CD4-positive, alpha-beta memory T cell (primary cell): ENCODE data around the gene TBC1D30. TPM values are rescaled to one million over a fixed set of nuclear protein-coding genes. Genes with fewer than 3 reads are reported as not detected.

Source experiments
- CTCF ChIA-PET: fragments of 350-600 bp; sonication (Branson Sonifier 250); formaldehyde crosslinking; loops from one replicate; lab custom pipeline; 2021; ENCODE audit warnings: inconsistent platforms; ENCODE audit not compliant: partially characterized antibody; lab: Charles Lee
- POLR2A ChIA-PET: fragments of 350-600 bp; sonication (Branson Sonifier 250); formaldehyde crosslinking; loops from one replicate; lab custom pipeline; 2021; ENCODE audit not compliant: partially characterized antibody; lab: Charles Lee
- DNase-seq, 5 donors: peaks; one replicate each; pipeline versions ENCODE4 v3.0.0 to v3.0.0-alpha.2; 2020 to 2022; ENCODE audit warnings: mixed read lengths in 1 of 5
- H3K27ac ChIP-seq: one replicate; pipeline ENCODE4 v1.7.0; 2013; ENCODE audit warnings: low read depth, low read length
- H3K27me3 ChIP-seq: 2 replicates; pipeline ENCODE4 v1.7.0; 2013; ENCODE audit warnings: mild to moderate bottlenecking, low read length, moderate library complexity; ENCODE audit not compliant: insufficient read depth
- H3K36me3 ChIP-seq: 2 replicates; pipeline ENCODE4 v1.7.0; 2013; ENCODE audit warnings: mild to moderate bottlenecking, low read length, moderate library complexity; ENCODE audit not compliant: insufficient read depth
- H3K4me1 ChIP-seq: 2 replicates; pipeline ENCODE4 v1.7.0; 2013; ENCODE audit warnings: mild to moderate bottlenecking, low read length, moderate library complexity; ENCODE audit not compliant: insufficient read depth
- H3K4me3 ChIP-seq, 2 donors: one replicate each; pipeline ENCODE4 v1.7.0; 2013; ENCODE audit warnings: low read length in 2 of 2, mild to moderate bottlenecking in 1 of 2
- H3K9me3 ChIP-seq, 2 donors: one replicate each; pipeline ENCODE4 v1.7.0; 2013; ENCODE audit warnings: low read length in 2 of 2, control low read depth in 1 of 2; ENCODE audit not compliant: control insufficient read depth in 1 of 2
- H3K27ac Mint-ChIP-seq, 7 donors: one replicate each; pipeline ENCODE4 v1.8.0; 2020 to 2021; ENCODE audit warnings: mixed read lengths in 7 of 7, mild to moderate bottlenecking in 6 of 7, inconsistent platforms in 3 of 7, moderate library complexity in 3 of 7
- H3K27me3 Mint-ChIP-seq, 2 donors: one replicate each; pipeline ENCODE4 v1.8.0; 2020 to 2021; ENCODE audit warnings: mixed read lengths in 2 of 2
- H3K36me3 Mint-ChIP-seq, 2 donors: one replicate each; pipeline ENCODE4 v1.8.0; 2020 to 2021; ENCODE audit warnings: mixed read lengths in 2 of 2, inconsistent platforms in 1 of 2, mild to moderate bottlenecking in 1 of 2
- H3K4me1 Mint-ChIP-seq, 4 donors: one replicate each; pipeline ENCODE4 v1.8.0; 2020 to 2021; ENCODE audit warnings: mixed read lengths in 4 of 4, mild to moderate bottlenecking in 1 of 4
- H3K4me3 Mint-ChIP-seq, 8 donors: one replicate each; pipeline ENCODE4 v1.8.0; 2020 to 2021; ENCODE audit warnings: mixed read lengths in 8 of 8, mild to moderate bottlenecking in 7 of 8, moderate library complexity in 6 of 8, inconsistent platforms in 3 of 8
- H3K9me3 Mint-ChIP-seq, 8 donors: one replicate each; pipeline ENCODE4 v1.8.0; 2020 to 2021; ENCODE audit warnings: mixed read lengths in 8 of 8, mild to moderate bottlenecking in 5 of 8, inconsistent platforms in 3 of 8, moderate library complexity in 1 of 8
- intact Hi-C: fragments of 100-400 bp; cut with micrococcal nuclease; formaldehyde crosslinking; loops from one replicate; pipeline ENCODE4 v1.15.1; 2023
- polyA plus RNA-seq, 2 donors: library from polyadenylated mRNA; unstranded; fragments of 300-500 nt; fragmentation: Illumina TruSeq; gene quantifications; one replicate each; pipeline ENCODE4 v1.2.3, GENCODE V29; 2021
- total RNA-seq, 2 experiments: library from RNA; stranded (reverse); gene quantifications; one replicate each; pipeline ENCODE4 v1.2.3, GENCODE V29; 2021

Gene TBC1D30
- total and polyA plus RNA-seq, 4 experiments from 2014 or later = 0.55 to 0.73 TPM; not detected in 2

GRCh38 chr12:64858882-64859605, 34.6 kb downstream of the TBC1D30 start:
- Histone ChIP-seq H3K4me1 (no peaks in the 10 kb centered on the region), H3K36me3 (no peaks in the 10 kb centered on the region), H3K4me3 (no peak overlapping the region)

DNA sequence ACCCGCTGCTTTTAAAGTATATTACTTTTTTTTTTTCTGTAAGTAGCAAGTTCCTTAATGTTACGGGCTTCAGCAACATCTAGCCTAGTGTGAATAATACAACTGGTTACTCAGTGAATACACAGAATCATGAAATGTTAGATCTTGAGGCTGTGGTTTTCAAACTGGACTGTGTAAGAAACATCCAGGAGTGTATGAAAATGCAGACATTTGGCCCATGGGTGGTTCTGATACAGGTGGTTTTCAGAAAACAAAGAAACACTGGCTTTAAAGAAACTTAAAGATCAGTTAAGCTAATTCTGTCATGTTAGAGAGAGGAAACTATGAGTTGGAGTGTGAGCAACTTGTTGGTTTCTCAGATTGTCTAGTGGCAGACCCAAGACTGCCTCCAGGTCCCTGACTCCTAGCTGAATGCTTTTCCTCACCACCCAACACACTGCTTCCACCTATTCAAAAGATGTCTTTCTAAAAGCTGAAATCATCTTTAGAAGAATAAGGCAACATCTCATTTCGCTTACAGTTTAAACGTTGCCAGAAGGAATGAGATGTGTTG, 36.1 kb downstream of the TBC1D30 start:
- H3K4me1 ChIP-seq = no peaks in the 10 kb centered on the region
- ChIA-PET POLR2A (no interaction called here), CTCF (no interaction called here)
- no peak overlapping the region for H3K27ac ChIP-seq
- H3K27me3 Mint-ChIP-seq = peaks cover 6 to 21% of the 10 kb centered on the region in 2 donors
- H3K9me3 Mint-ChIP-seq = no peaks in the 10 kb centered on the region
- DNase-seq = no peak
- no peaks in the 10 kb centered on the region for H3K27me3 ChIP-seq
- no peaks in the 10 kb centered on the region for H3K36me3 ChIP-seq
- intact Hi-C loops = no loop called here
- no peak overlapping the region for H3K27ac Mint-ChIP-seq
- H3K4me3 ChIP-seq = no peak overlapping the region
- H3K4me1 Mint-ChIP-seq = no peaks in the 10 kb centered on the region
- H3K36me3 Mint-ChIP-seq = no peaks in the 10 kb centered on the region
- no peak overlapping the region for H3K4me3 Mint-ChIP-seq
- no peaks in the 10 kb centered on the region for H3K9me3 ChIP-seq

More at GRCh38 chr12:64858882-64859605, 34.6 kb downstream of the TBC1D30 start:
- H3K36me3 Mint-ChIP-seq = no peaks in the 10 kb centered on the region
- POLR2A ChIA-PET = no interaction called here
- CTCF ChIA-PET = no interaction called here
- H3K27ac Mint-ChIP-seq = no peak overlapping the region
- no peak overlapping the region for H3K27ac ChIP-seq
- H3K9me3 ChIP-seq = no peaks in the 10 kb centered on the region
- no peak for DNase-seq
- no peaks in the 10 kb centered on the region for H3K9me3 Mint-ChIP-seq
- peaks cover 6 to 26% of the 10 kb centered on the region in 2 donors for H3K27me3 Mint-ChIP-seq
- no peaks in the 10 kb centered on the region for H3K4me1 Mint-ChIP-seq
- no peak overlapping the region for H3K4me3 Mint-ChIP-seq
- intact Hi-C loops = no loop called here
- H3K27me3 ChIP-seq = no peaks in the 10 kb centered on the region

DNA sequence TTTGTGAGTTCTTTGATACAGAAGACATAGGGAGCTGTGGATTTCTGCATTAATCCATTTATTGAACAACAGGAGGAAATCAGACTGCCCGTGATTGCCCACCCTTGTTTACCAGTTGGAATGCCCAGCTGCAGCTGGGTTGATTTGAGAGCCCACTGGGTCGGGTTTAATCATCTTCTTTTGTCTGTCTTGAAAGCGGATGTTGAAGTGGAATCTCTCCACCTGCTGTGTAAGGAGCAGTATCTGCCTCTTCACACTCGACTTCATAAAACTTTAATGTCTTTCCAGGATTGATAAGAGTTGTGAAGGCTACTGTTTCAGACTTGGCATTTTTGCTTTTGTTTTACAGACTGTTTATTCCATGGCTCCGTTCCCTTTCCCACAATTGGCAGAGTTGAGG, 39.9 kb downstream of the TBC1D30 start:
- no peak for DNase-seq
- no peaks in the 10 kb centered on the region for H3K36me3 Mint-ChIP-seq
- ChIA-PET CTCF (no interaction called here), POLR2A (no interaction called here)
- intact Hi-C loops = no loop called here
- H3K9me3 Mint-ChIP-seq = no peaks in the 10 kb centered on the region
- Histone ChIP-seq H3K27me3 (no peaks in the 10 kb centered on the region), H3K4me3 (no peak overlapping the region), H3K4me1 (no peaks in the 10 kb centered on the region), H3K27ac (no peak overlapping the region), H3K9me3 (no peaks in the 10 kb centered on the region), H3K36me3 (no peaks in the 10 kb centered on the region)
- no peaks in the 10 kb centered on the region for H3K4me1 Mint-ChIP-seq
- H3K27ac Mint-ChIP-seq = no peak overlapping the region
- H3K27me3 Mint-ChIP-seq = peaks cover 9 to 15% of the 10 kb centered on the region in 2 donors
- no peak overlapping the region for H3K4me3 Mint-ChIP-seq

DNA sequence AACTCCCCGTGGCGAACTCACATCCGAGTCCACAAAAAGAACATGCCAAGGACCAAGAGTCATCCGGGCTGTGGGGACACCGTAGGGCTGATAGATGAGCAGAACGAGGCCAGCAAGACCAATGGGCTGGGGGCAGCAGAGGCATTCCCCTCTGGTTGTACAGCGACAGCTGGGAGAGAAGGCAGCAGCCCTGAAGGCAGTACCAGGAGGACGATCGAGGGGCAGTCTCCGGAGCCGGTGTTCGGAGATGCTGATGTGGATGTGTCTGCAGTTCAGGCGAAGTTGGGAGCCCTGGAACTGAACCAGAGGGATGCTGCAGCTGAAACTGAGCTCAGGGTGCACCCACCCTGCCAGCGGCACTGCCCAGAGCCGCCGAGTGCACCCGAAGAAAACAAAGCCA, 50.7 kb downstream of the TBC1D30 start:
- H3K27me3 ChIP-seq = no peaks in the 10 kb centered on the region
- no peaks in the 10 kb centered on the region for H3K36me3 ChIP-seq
- H3K36me3 Mint-ChIP-seq = no peaks in the 10 kb centered on the region
- no peak overlapping the region for H3K4me3 Mint-ChIP-seq
- CTCF ChIA-PET = interaction anchor here (0.9 kb wide), 1 partner anchor 16 kb away, joined by 3 read pairs; no protein-coding TSS in a partner anchor
- no peak overlapping the region for H3K27ac Mint-ChIP-seq
- H3K27ac ChIP-seq = no peak overlapping the region
- intact Hi-C loops = no loop called here
- no peak overlapping the region for H3K4me3 ChIP-seq
- DNase-seq = no peak
- POLR2A ChIA-PET = no interaction called here
- H3K9me3 ChIP-seq = no peaks in the 10 kb centered on the region
- H3K9me3 Mint-ChIP-seq = no peaks in the 10 kb centered on the region
- no peaks in the 10 kb centered on the region for H3K4me1 ChIP-seq
- H3K27me3 Mint-ChIP-seq = peaks cover 0 to 4% of the 10 kb centered on the region in 2 donors
- peaks cover 0 to 2% (median 0%) of the 10 kb centered on the region in 4 donors for H3K4me1 Mint-ChIP-seq

GRCh38 chr12:64876388-64877071, 52.1 kb downstream of the TBC1D30 start:
- no peak overlapping the region for H3K4me3 Mint-ChIP-seq
- peaks cover 0 to 2% of the 10 kb centered on the region in 2 donors for H3K27me3 Mint-ChIP-seq
- H3K4me1 Mint-ChIP-seq = peaks cover 0 to 2% (median 0%) of the 10 kb centered on the region in 4 donors
- no peaks in the 10 kb centered on the region for H3K4me1 ChIP-seq
- POLR2A ChIA-PET = no interaction called here
- H3K36me3 Mint-ChIP-seq = no peaks in the 10 kb centered on the region
- CTCF ChIA-PET = interaction anchor here (3.6 kb wide), 1 partner anchor 14 kb away, joined by 13 read pairs; no protein-coding TSS in a partner anchor
- intact Hi-C loops = no loop called here
- DNase-seq = no peak
- H3K9me3 Mint-ChIP-seq = no peaks in the 10 kb centered on the region
- H3K27ac Mint-ChIP-seq = no peak overlapping the region
- H3K27ac ChIP-seq = no peak overlapping the region
- H3K4me3 ChIP-seq = no peak overlapping the region
- H3K36me3 ChIP-seq = no peaks in the 10 kb centered on the region
- no peaks in the 10 kb centered on the region for H3K9me3 ChIP-seq
- H3K27me3 ChIP-seq = no peaks in the 10 kb centered on the region

GRCh38 chr12:64877363-64878004, 53.0 kb downstream of the TBC1D30 start:
- Histone ChIP-seq H3K9me3 (no peaks in the 10 kb centered on the region), H3K27ac (no peak overlapping the region), H3K4me3 (no peak overlapping the region), H3K36me3 (no peaks in the 10 kb centered on the region), H3K4me1 (no peaks in the 10 kb centered on the region), H3K27me3 (no peaks in the 10 kb centered on the region)
- no peak overlapping the region for H3K27ac Mint-ChIP-seq
- peaks cover 0 to 2% (median 0%) of the 10 kb centered on the region in 4 donors for H3K4me1 Mint-ChIP-seq
- H3K36me3 Mint-ChIP-seq = no peaks in the 10 kb centered on the region
- CTCF ChIA-PET = interaction anchor here (3.6 kb wide), 1 partner anchor 13 kb away, joined by 13 read pairs; no protein-coding TSS in a partner anchor
- POLR2A ChIA-PET = no interaction called here
- H3K4me3 Mint-ChIP-seq = no peak overlapping the region
- intact Hi-C loops = no loop called here
- DNase-seq = no peak
- H3K27me3 Mint-ChIP-seq = peaks cover 0 to 2% of the 10 kb centered on the region in 2 donors
- no peaks in the 10 kb centered on the region for H3K9me3 Mint-ChIP-seq

DNA sequence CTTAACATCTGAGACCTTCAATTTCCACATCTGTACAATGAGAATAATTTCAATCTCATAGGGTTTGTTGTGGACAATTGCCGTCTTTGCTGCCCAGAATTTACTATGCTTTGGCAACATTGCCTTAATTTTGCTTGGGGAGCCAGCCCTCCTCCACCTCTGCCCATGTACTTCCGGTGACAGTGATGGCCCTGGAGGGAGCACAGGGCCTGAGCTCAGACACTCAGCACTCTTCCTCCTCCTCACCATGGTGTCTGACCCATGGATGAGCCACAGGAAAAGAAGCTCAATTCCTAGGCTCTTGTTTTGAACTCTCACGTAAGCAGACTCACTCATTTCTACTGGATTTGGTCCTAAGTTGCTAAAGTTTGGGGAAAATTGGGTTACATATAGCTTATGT, 58.2 kb downstream of the TBC1D30 start:
- H3K36me3 Mint-ChIP-seq = no peaks in the 10 kb centered on the region
- Histone ChIP-seq H3K9me3 (no peaks in the 10 kb centered on the region), H3K27ac (no peak overlapping the region), H3K27me3 (no peaks in the 10 kb centered on the region), H3K4me1 (no peaks in the 10 kb centered on the region), H3K36me3 (no peaks in the 10 kb centered on the region), H3K4me3 (no peak overlapping the region)
- H3K27ac Mint-ChIP-seq = no peak overlapping the region
- ChIA-PET POLR2A (no interaction called here), CTCF (interaction anchor here (1.1 to 1.2 kb wide), 2 partner anchors 9 to 350 kb away, joined by 3 to 9 read pairs; no protein-coding TSS in a partner anchor)
- H3K4me1 Mint-ChIP-seq = no peaks in the 10 kb centered on the region
- DNase-seq = no peak
- intact Hi-C loops = no loop called here
- H3K9me3 Mint-ChIP-seq = no peaks in the 10 kb centered on the region
- H3K27me3 Mint-ChIP-seq = peaks cover 0 to 2% of the 10 kb centered on the region in 2 donors
- H3K4me3 Mint-ChIP-seq = no peak overlapping the region
